K562 (cell line): ENCODE data around the gene PRXL2B. TPM values are rescaled to one million over a fixed set of nuclear protein-coding genes. Genes with fewer than 3 reads are reported as not detected.
A peak's percentile ranks its signal among the peaks of the same experiment; 100 is the strongest.

ENCODE experiments used
- ATAC-seq: fragments of 200-7000 bp; cut with Tn5 transposase; 3 replicates; pipeline ENCODE4 v1.9.1; 2020; ENCODE audit warnings: moderate library complexity
- BruUV-seq: library from RNA; stranded (reverse); fragments of 400-500 nt; replicated peaks from 2 replicates; lab custom pipeline; 2021; lab: Mats Ljungman, UMichigan
- CTCF ChIA-PET: fragments of 300-600 bp; formaldehyde crosslinking; extraction: SDS; loops from one replicate; lab custom pipeline; 2021; ENCODE audit warnings: low intra/inter-chr PET ratio; lab: Yijun Ruan, JAX
- POLR2A ChIA-PET: fragments of 300-600, 350-650 bp; sonication (Branson Sonifier 250); formaldehyde crosslinking; extraction: SDS; loops from one replicate; lab custom pipeline; 2021; ENCODE audit warnings: antibody characterized with exemption, inconsistent platforms; lab: Yijun Ruan, JAX
- DNase-seq, 4 experiments: peaks; one replicate each; pipeline versions ENCODE4 v3.0.0 to v3.0.0-alpha.2; 2011 to 2018; ENCODE audit warnings: low spot score in 3 of 4, mixed read lengths in 3 of 4; ENCODE audit errors: extremely low read depth in 1 of 4
- FAIRE-seq: peaks from 2 replicates; lab custom pipeline; 2011; peaks lifted over from hg19 to GRCh38; lab: Jason Lieb, UNC
- H2AFZ ChIP-seq: 2 replicates; pipeline ENCODE4 v1.6.0; 2011; ENCODE audit warnings: low read depth, low read length, control low read depth, inconsistent platforms
- H3K27ac ChIP-seq: fragments of 200-600 bp; 3 replicates; pipeline ENCODE4 v1.8.0; 2011; ENCODE audit warnings: low read depth, mild to moderate bottlenecking, control low read depth, inconsistent platforms, low read length, moderate library complexity, mixed read lengths; ENCODE audit errors: extremely low read depth
- H3K27me3 ChIP-seq, 2 experiments: fragments of 300-600 bp in 1 of 2; 2 replicates in 1 of 2; 3 replicates in 1 of 2; pipeline versions ENCODE4 v1.6.0 to v1.8.0; 2011; ENCODE audit warnings: inconsistent platforms in 2 of 2, low read length in 2 of 2, mild to moderate bottlenecking in 1 of 2, mixed read lengths in 1 of 2, moderate library complexity in 1 of 2; ENCODE audit not compliant: control insufficient read depth in 2 of 2, insufficient read depth in 2 of 2
- H3K36me3 ChIP-seq: fragments of 300-600 bp; 3 replicates; pipeline ENCODE4 v1.8.0; 2011; ENCODE audit warnings: mild to moderate bottlenecking, low read length, inconsistent platforms; ENCODE audit not compliant: control insufficient read depth, insufficient read depth
- H3K4me1 ChIP-seq, 2 experiments: fragments of 200-600 bp in 1 of 2; replicated peaks in 1 of 2; 2 replicates in 1 of 2; 3 replicates in 1 of 2; pipeline versions ENCODE4 v1.5.1 to v1.8.0; 2011; ENCODE audit warnings: inconsistent platforms in 2 of 2, low read length in 2 of 2, mild to moderate bottlenecking in 1 of 2, mixed read lengths in 1 of 2, moderate library complexity in 1 of 2; ENCODE audit not compliant: control insufficient read depth in 2 of 2, insufficient read depth in 2 of 2
- H3K4me2 ChIP-seq: 2 replicates; pipeline ENCODE4 v1.6.1; 2011; ENCODE audit warnings: low read length, control low read depth, inconsistent platforms, mixed read lengths; ENCODE audit not compliant: insufficient read depth
- H3K4me3 ChIP-seq: fragments of 200-600 bp; sonication (generic), shearing (Covaris generic); 2 replicates; pipeline ENCODE4 v1.5.1; 2016; ENCODE audit warnings: control low read depth, inconsistent platforms
- H3K79me2 ChIP-seq: fragments of 200-600 bp; 3 replicates; pipeline ENCODE4 v1.8.0; 2011; ENCODE audit warnings: low read length, inconsistent platforms; ENCODE audit not compliant: control insufficient read depth, insufficient read depth
- H3K9ac ChIP-seq, 2 experiments: 2 replicates each; pipeline versions ENCODE4 v1.6.0 to v1.6.1; 2011; ENCODE audit warnings: low read depth in 2 of 2, low read length in 2 of 2, control low read depth in 1 of 2, inconsistent platforms in 1 of 2, mild to moderate bottlenecking in 1 of 2, mixed read lengths in 1 of 2; ENCODE audit not compliant: insufficient read depth in 1 of 2
- H3K9me1 ChIP-seq: one replicate; pipeline ENCODE4 v1.6.0; 2011; ENCODE audit warnings: inconsistent platforms, mild to moderate bottlenecking, low read length, moderate library complexity; ENCODE audit not compliant: control insufficient read depth, insufficient read depth
- H3K9me3 ChIP-seq: replicated peaks from 2 replicates; pipeline ENCODE4 v1.5.1; 2011; ENCODE audit warnings: low read depth, low read length, inconsistent platforms; ENCODE audit not compliant: control insufficient read depth, insufficient read depth
- H4K20me1 ChIP-seq: replicated peaks from 2 replicates; pipeline ENCODE4 v1.6.1; 2011; ENCODE audit warnings: low read length, inconsistent platforms, mixed read lengths; ENCODE audit not compliant: control insufficient read depth, insufficient read depth
- CBX8 ChIP-seq: fragments of 200-600 bp; sonication (generic); IDR thresholded peaks from 2 replicates; pipeline ENCODE4 v1.6.1; 2012; ENCODE audit warnings: borderline replicate concordance, mixed run types, low read depth, mild to moderate bottlenecking, moderate library complexity, mixed read lengths, low read length, control low read depth, inconsistent platforms; ENCODE audit not compliant: poor library complexity, severe bottlenecking; ENCODE audit errors: extremely low read depth
- FIP1L1 ChIP-seq: fragments of 200-400 bp; formaldehyde crosslinking; IDR thresholded peaks from 2 replicates; pipeline ENCODE4 v1.6.1; 2018; ENCODE audit warnings: mild to moderate bottlenecking, low read depth, low read length; ENCODE audit not compliant: poor library complexity, severe bottlenecking
- KDM2B ChIP-seq: fragments of 250-450 bp; sonication (Bioruptor Pico); IDR thresholded peaks from 2 replicates; pipeline ENCODE4 v1.8.0; 2021; ENCODE audit warnings: mild to moderate bottlenecking, moderate library complexity
- KLF1 ChIP-seq: fragments of 450-650 bp; IDR thresholded peaks from 2 replicates; pipeline ENCODE4 v1.6.1; 2016; ENCODE audit warnings: missing genetic modification characterization, missing compliant biosample characterization
- MYNN ChIP-seq, 2 experiments: sonication (generic); formaldehyde crosslinking in 1 of 2; IDR thresholded peaks; 2 replicates each; pipeline versions ENCODE4 v1.5.0 to v1.6.1; 2016 to 2020; ENCODE audit warnings: antibody characterized with exemption in 1 of 2, missing genetic modification reagents in 1 of 2
- SNRNP70 ChIP-seq: fragments of 200-400 bp; formaldehyde crosslinking; optimal IDR thresholded peaks from 2 replicates; pipeline ENCODE3; 2017; ENCODE audit warnings: low read depth, low read length
- SRSF1 ChIP-seq: fragments of 200-400 bp; formaldehyde crosslinking; IDR thresholded peaks from 2 replicates; pipeline ENCODE4 v1.6.1; 2017; ENCODE audit warnings: mild to moderate bottlenecking, low read depth, low read length, moderate library complexity
- TAF1 ChIP-seq: IDR thresholded peaks from 2 replicates; pipeline ENCODE4 v1.6.1; 2011; ENCODE audit warnings: mild to moderate bottlenecking, low read length, moderate library complexity; ENCODE audit not compliant: insufficient read depth, control insufficient read depth, severe bottlenecking; ENCODE audit errors: extremely low read depth
- TRIM24 ChIP-seq, 2 experiments: fragments of 450-650 bp; IDR thresholded peaks; 2 replicates each; pipeline ENCODE4 v1.6.1; 2016
- ZNF668 ChIP-seq: fragments of 250-450 bp; sonication (Bioruptor Pico); IDR thresholded peaks from 2 replicates; pipeline ENCODE4 v1.8.0; 2022; ENCODE audit warnings: mild to moderate bottlenecking, inconsistent platforms
- ZNF696 ChIP-seq: fragments of 250-450 bp; sonication (Bioruptor Pico); conservative IDR thresholded peaks from 2 replicates; pipeline ENCODE4 v1.4.0; 2020; ENCODE audit warnings: mild to moderate bottlenecking, moderate library complexity
- WGBS: fragments of 100-300 bp; shearing (Covaris generic); methylation state at CpG from one replicate; pipeline ENCODE4 v1.1.6; 2016; ENCODE audit warnings: low coverage, mixed read lengths; ENCODE audit not compliant: insufficient coverage; ENCODE audit errors: missing lambda C conversion rate; 5-methylcytosine and 5-hydroxymethylcytosine counted together
- in situ Hi-C: fragments of 300-500 bp; cut with MboI; formaldehyde crosslinking; loops from 4 replicates; pipeline ENCODE4 v1.15.0; 2018; ENCODE audit warnings: inconsistent platforms, mixed read lengths
- intact Hi-C: fragments of 100-400 bp; cut with micrococcal nuclease; formaldehyde crosslinking; loops from 2 replicates; pipeline ENCODE4 v1.14.2; 2022
- polyA plus RNA-seq, 8 experiments: library from polyadenylated mRNA; depleted of rRNA in 4 of 8; stranded (reverse) in 5 of 8; unstranded in 3 of 8; fragments of >200 nt; fragmentation: Nextera tagmentation in 2 of 8; fragmentation: Illumina TruSeq in 1 of 8; extraction: Ambion mirVana in 2 of 8; extraction: Trizol in 1 of 8; gene quantifications; 2 replicates each; pipeline versions ENCODE4 v1.2.1 to v1.2.3, GENCODE V29; 2011 to 2014; ENCODE audit warnings: inconsistent platforms in 1 of 8, missing spikeins in 1 of 8
- total RNA-seq, 7 experiments: library from RNA; depleted of rRNA in 6 of 7; stranded (reverse); fragments of >200 nt in 6 of 7; fragmentation: Illumina TruSeq in 2 of 7; extraction: Trizol in 2 of 7; gene quantifications; 2 replicates each; pipeline versions ENCODE4 v1.2.1 to v1.2.3, GENCODE V29; 2011 to 2021; ENCODE audit warnings: low replicate concordance in 1 of 7

Gene PRXL2B
- total and polyA plus RNA-seq, 9 of the 15 experiments (the other 6 are each of a cell fraction or from before 2014, with no cell fraction given): 0.99 to 25.3 (median 11.8) TPM

GRCh38 chr1:2587860-2588571 is 1.4 kb downstream of the PRXL2B start:
- no peaks in the 10 kb centered on the region for H4K20me1 ChIP-seq
- POLR2A ChIA-PET: interaction anchor here (0.6 to 3.0 kb wide), 4 partner anchors 12 to 184 kb away, joined by 3 to 9 read pairs (median 3); no protein-coding TSS in a partner anchor
- no peak overlapping the region for H2AFZ ChIP-seq
- BruUV-seq: no TSS peak
- no peaks in the 10 kb centered on the region for H3K9me1 ChIP-seq
- DNase-seq (no peak), FAIRE-seq (no peak), ATAC-seq (no peak)
- H3K4me2 ChIP-seq: no peak overlapping the region
- H3K79me2 ChIP-seq: peaks cover 8% of the 10 kb centered on the region; the same call in 1 of the 3 replicates
- in situ Hi-C loops: no loop called here
- peaks cover 0 to 4% of the 10 kb centered on the region in 2 experiments; a peak in 1 of 5 replicates for H3K27me3 ChIP-seq
- CTCF ChIA-PET: no interaction called here
- TF ChIP-seq KLF1 (tag): no peak
- TF ChIP-seq SNRNP70: no peak
- no peak for TF ChIP-seq TRIM24 (IDR thresholded peaks at IDR 0.05)
- no peak for TF ChIP-seq ZNF668 (CRISPR knock-in tag)
- TF ChIP-seq MYNN (IDR thresholded peaks at IDR 0.05): no peak
- TF ChIP-seq MYNN (CRISPR knock-in tag; IDR thresholded peaks at IDR 0.05): no peak
- no peak for TF ChIP-seq KDM2B
- no peak for TF ChIP-seq FIP1L1
- no peak for TF ChIP-seq ZNF696 (CRISPR knock-in tag)
- no peak for TF ChIP-seq CBX8
- TF ChIP-seq TAF1: no peak
- no peak for TF ChIP-seq SRSF1
- H3K4me3 ChIP-seq: no peak overlapping the region
- intact Hi-C loops: loop anchor here (2.0 to 5.0 kb wide), 2 partner anchors 41 to 55 kb away; no protein-coding TSS in a partner anchor
- H3K9me3 ChIP-seq: no peaks in the 10 kb centered on the region
- H3K27ac ChIP-seq: no peak overlapping the region
- 81% methylated on average over 18 of the region's 19 CpGs for WGBS
- peaks cover 20 to 62% of the 10 kb centered on the region in 2 experiments for H3K4me1 ChIP-seq
- 0 out of 3 replicates have a peak, but pooled peaks cover 4% of the 10 kb centered on the region for H3K36me3 ChIP-seq
- peak overlapping the region in 1 of 2 experiments; percentile 94; a peak in 2 of 4 replicates for H3K9ac ChIP-seq
